SU-DHL-6 (cell line): ENCODE measurements around the gene SLC24A3.

ENCODE experiments used
- H2AFZ ChIP-seq: fragments of 200-600 bp; sonication (generic); 2 replicates; pipeline ENCODE4 v1.6.1; 2014; ENCODE audit warnings: low read depth, mild to moderate bottlenecking, moderate library complexity, mixed read lengths, antibody characterized with exemption, low read length; ENCODE audit not compliant: severe bottlenecking
- H3F3A ChIP-seq: fragments of 200-600 bp; shearing (Covaris generic); 2 replicates; pipeline ENCODE4 v1.6.0; 2016; ENCODE audit warnings: antibody characterized with exemption, mild to moderate bottlenecking; ENCODE audit not compliant: insufficient read depth
- H3K27ac ChIP-seq: fragments of 200-600 bp; sonication (generic); 2 replicates; pipeline ENCODE4 v1.5.1; 2016; ENCODE audit warnings: low read depth, mild to moderate bottlenecking, low read length, moderate library complexity, mixed read lengths
- H3K27me3 ChIP-seq: fragments of 200-600 bp; sonication (generic), shearing (Covaris generic); 2 replicates; pipeline ENCODE4 v1.6.0; 2014; ENCODE audit warnings: mild to moderate bottlenecking, low read length
- H3K36me3 ChIP-seq: fragments of 200-600 bp; sonication (generic); 2 replicates; pipeline ENCODE4 v1.6.1; 2014; ENCODE audit warnings: mild to moderate bottlenecking, low read length, mixed read lengths
- H3K4me2 ChIP-seq: fragments of 300-600, 200-600 bp; shearing (Covaris generic), sonication (generic); 2 replicates; pipeline ENCODE4 v1.6.0; 2014; ENCODE audit warnings: low read length, low read depth, mild to moderate bottlenecking; ENCODE audit not compliant: poor library complexity, severe bottlenecking
- H3K4me3 ChIP-seq: fragments of 200-600 bp; sonication (generic); 2 replicates; pipeline ENCODE4 v1.5.1; 2014; ENCODE audit warnings: antibody characterized with exemption, low read length, mild to moderate bottlenecking, mixed read lengths; ENCODE audit not compliant: insufficient read depth, poor library complexity, severe bottlenecking
- H3K79me2 ChIP-seq: fragments of 200-600 bp; sonication (generic); 2 replicates; pipeline ENCODE4 v1.6.1; 2014; ENCODE audit warnings: mild to moderate bottlenecking, low read length, moderate library complexity; ENCODE audit not compliant: insufficient read depth
- H3K9ac ChIP-seq: fragments of 200-600 bp; sonication (generic); 2 replicates; pipeline ENCODE4 v1.7.0; 2014; ENCODE audit warnings: mild to moderate bottlenecking, low read length
- H3K9me2 ChIP-seq: fragments of 200-600 bp; sonication (generic); replicated peaks from 2 replicates; pipeline ENCODE4 v1.6.1; 2014; ENCODE audit warnings: low read length; ENCODE audit not compliant: insufficient read depth
- H3K9me3 ChIP-seq: fragments of 200-600 bp; sonication (generic); 2 replicates; pipeline ENCODE4 v1.6.1; 2014; ENCODE audit warnings: low read length, mixed read lengths; ENCODE audit not compliant: insufficient read depth
- H4K20me1 ChIP-seq: fragments of 200-600 bp; sonication (generic); 2 replicates; pipeline ENCODE4 v1.6.1; 2014; ENCODE audit warnings: low read depth, mild to moderate bottlenecking, antibody characterized with exemption, low read length, moderate library complexity, mixed read lengths
- CTCF ChIP-seq: fragments of 200-600 bp; sonication (generic); IDR thresholded peaks from one replicate; pipeline ENCODE4 v1.5.1; 2017; ENCODE audit warnings: antibody characterized with exemption, mild to moderate bottlenecking, low read length, moderate library complexity; ENCODE audit not compliant: insufficient read depth, poor library complexity, severe bottlenecking
- EZH2phosphoT487 ChIP-seq: fragments of 200-600 bp; sonication (generic), shearing (Covaris generic); conservative IDR thresholded peaks from 2 replicates; pipeline ENCODE4 v1.6.1; 2018; ENCODE audit warnings: mild to moderate bottlenecking, antibody characterized with exemption, low read length, moderate library complexity, mixed read lengths

The SLC24A3 gene

GRCh38 chr20:19737025-19737424 is 524.6 kb downstream of the SLC24A3 start:
- Histone ChIP-seq H3K79me2 (no peaks in the 10 kb centered on the region), H3K9ac (no peak overlapping the region), H4K20me1 (no peaks in the 10 kb centered on the region), H3K36me3 (no peaks in the 10 kb centered on the region), H3K9me3 (no peaks in the 10 kb centered on the region), H2AFZ (no peak overlapping the region), H3K4me3 (no peak overlapping the region), H3K4me2 (no peak overlapping the region), H3K27ac (no peak overlapping the region), H3K9me2 (no peaks in the 10 kb centered on the region), H3F3A (no peaks in the 10 kb centered on the region), H3K27me3 (no peaks in the 10 kb centered on the region)
- TF ChIP-seq CTCF = no peak
- no peak for TF ChIP-seq EZH2phosphoT487

DNA sequence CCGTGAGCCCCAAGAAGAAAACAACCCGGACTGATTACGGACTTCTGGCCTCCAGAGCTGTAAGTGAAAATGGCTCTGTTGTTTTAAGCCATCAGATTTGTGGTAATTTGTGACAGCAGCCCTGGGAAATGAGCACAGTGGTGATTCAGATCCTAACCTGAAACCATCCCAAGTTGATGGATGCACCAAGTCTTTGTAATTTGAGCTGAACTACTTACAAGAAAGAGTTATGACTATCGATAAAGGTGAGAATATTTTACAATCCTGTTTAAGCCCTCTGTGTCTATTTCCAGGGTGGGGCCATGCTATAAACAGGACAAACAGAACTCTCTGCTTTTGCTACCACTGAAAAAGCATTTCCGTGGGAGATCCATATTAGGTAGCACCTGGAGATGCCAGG is 526.5 kb downstream of the SLC24A3 start:
- Histone ChIP-seq H3K9ac (no peak overlapping the region), H3K9me2 (no peaks in the 10 kb centered on the region), H3K27ac (no peak overlapping the region), H3K27me3 (no peaks in the 10 kb centered on the region), H3K9me3 (peaks cover 4% of the 10 kb centered on the region; the same call in 1 of the 2 replicates), H3K79me2 (no peaks in the 10 kb centered on the region), H3K36me3 (no peaks in the 10 kb centered on the region), H4K20me1 (no peaks in the 10 kb centered on the region), H3K4me2 (no peak overlapping the region), H3F3A (no peaks in the 10 kb centered on the region), H3K4me3 (no peak overlapping the region), H2AFZ (no peak overlapping the region)
- TF ChIP-seq CTCF = no peak
- no peak for TF ChIP-seq EZH2phosphoT487

- H2AFZ ChIP-seq = no peak overlapping the region
- TF ChIP-seq CTCF = no peak
- H3K9me3 ChIP-seq = peaks cover 4% of the 10 kb centered on the region; the same call in 1 of the 2 replicates
- no peak overlapping the region for H3K27ac ChIP-seq
- no peak overlapping the region for H3K4me3 ChIP-seq
- H3K27me3 ChIP-seq = no peaks in the 10 kb centered on the region
- H3K9ac ChIP-seq = no peak overlapping the region
- no peaks in the 10 kb centered on the region for H3K79me2 ChIP-seq
- H3K4me2 ChIP-seq = no peak overlapping the region
- H3K36me3 ChIP-seq = no peaks in the 10 kb centered on the region
- no peaks in the 10 kb centered on the region for H3K9me2 ChIP-seq
- H4K20me1 ChIP-seq = no peaks in the 10 kb centered on the region
- no peaks in the 10 kb centered on the region for H3F3A ChIP-seq
Observed at GRCh38 chr20:19739351-19739750, 526.9 kb downstream of the SLC24A3 start.
